ENCODE results near the gene MAB21L3. TPM values are rescaled to one million over a fixed set of nuclear protein-coding genes. Genes with fewer than 3 reads are reported as not detected.

Gene MAB21L3
- total and polyA plus RNA-seq, 2 donors (not counting 3 experiments of a cell fraction or from before 2014, with no cell fraction given), result not detected

GRCh38 chr1:116167625-116168276, 56.6 kb downstream of the MAB21L3 start:
- dilution Hi-C loops (cut with MboI; ENCODE audit: extremely low pct_ligation_motif_present, low sequenced_read_pairs) (no loop called here), intact Hi-C loops (cut with micrococcal nuclease) (loop anchor here (1.0 kb wide), 4 partner anchors 15 to 332 kb away; no protein-coding TSS in a partner anchor)
- ChIA-PET POLR2A (no interaction called here), CTCF (interaction anchor here (1.0 to 3.4 kb wide), 5 partner anchors 8 to 331 kb away, joined by 3 to 20 read pairs (median 9); no protein-coding TSS in a partner anchor)
- Histone ChIP-seq H4K20me1 (replicated peaks; ENCODE audit: control insufficient read depth, extremely low read depth, insufficient read depth, low read length) (no peaks in the 10 kb centered on the region), H3K4me3 (replicated peaks in 1 of 3; ENCODE audit: insufficient read depth in 1 of 3, low read depth in 1 of 3, low read length in 3 of 3) (peak overlapping the region in 2 of 3 experiments; percentile 7 to 49), H3K27ac (ENCODE audit: insufficient read depth, low read depth, low read length) (no peak overlapping the region), H3K9me3 (replicated peaks; ENCODE audit: control insufficient read depth, insufficient read depth, low read length) (no peaks in the 10 kb centered on the region), H3K9me1 (replicated peaks; ENCODE audit: control insufficient read depth, extremely low read depth, insufficient read depth, low read length) (no peaks in the 10 kb centered on the region), H3K79me2 (ENCODE audit: control insufficient read depth, insufficient read depth, low read length) (no peaks in the 10 kb centered on the region), H3K36me3 (ENCODE audit: control insufficient read depth in 2 of 2, extremely low read depth in 1 of 2, insufficient read depth in 2 of 2, low read length in 2 of 2) (no peaks in the 10 kb centered on the region), H3K9ac (replicated peaks; ENCODE audit: extremely low read depth, insufficient read depth, low read length) (no peak overlapping the region), H3K27me3 (ENCODE audit: control insufficient read depth in 2 of 2, insufficient read depth in 2 of 2, low read length in 2 of 2) (peaks cover 0 to 13% of the 10 kb centered on the region in 2 experiments), H2AFZ (ENCODE audit: low read depth, low read length) (peak overlapping the region; percentile 81), H3K4me2 (ENCODE audit: insufficient read depth, low read length) (peak overlapping the region; percentile 61), H3K4me1 (ENCODE audit: control insufficient read depth, extremely low read depth, insufficient read depth, low read length) (no peaks in the 10 kb centered on the region)
- DNase-seq (ENCODE audit: low read depth, low spot score) (peak; percentile 13), FAIRE-seq (peak; percentile 26)
- TF ChIP-seq GATA2 (IDR thresholded peaks at IDR 0.05; ENCODE audit: insufficient read depth, insufficient read length, low read depth, low read length) (no peak), FOS (IDR thresholded peaks at IDR 0.05; ENCODE audit: borderline replicate concordance, insufficient read depth, low read length) (no peak), POLR2AphosphoS5 (IDR thresholded peaks at IDR 0.05; ENCODE audit: insufficient read depth, low read depth, low read length) (no peak), POLR2A (IDR thresholded peaks at IDR 0.05; ENCODE audit: low read depth, low read length) (no peak)
- BruUV-seq (replicated peaks), result no TSS peak

- no peak for FAIRE-seq
- dilution Hi-C loops (cut with MboI; ENCODE audit: extremely low pct_ligation_motif_present, low sequenced_read_pairs), result no loop called here
Observed at GRCh38 chr1:116168277-116169032, 57.3 kb downstream of the MAB21L3 start.

More at GRCh38 chr1:116168277-116169032, 57.3 kb downstream of the MAB21L3 start:
- Histone ChIP-seq H2AFZ (ENCODE audit: low read depth, low read length) (peak overlapping the region; percentile 81), H3K4me1 (ENCODE audit: control insufficient read depth, extremely low read depth, insufficient read depth, low read length) (no peaks in the 10 kb centered on the region), H3K4me2 (ENCODE audit: insufficient read depth, low read length) (peak overlapping the region; percentile 61), H3K79me2 (ENCODE audit: control insufficient read depth, insufficient read depth, low read length) (no peaks in the 10 kb centered on the region), H3K9me3 (replicated peaks; ENCODE audit: control insufficient read depth, insufficient read depth, low read length) (no peaks in the 10 kb centered on the region), H3K9ac (replicated peaks; ENCODE audit: extremely low read depth, insufficient read depth, low read length) (no peak overlapping the region), H3K4me3 (replicated peaks in 1 of 3; ENCODE audit: insufficient read depth in 1 of 3, low read depth in 1 of 3, low read length in 3 of 3) (peak overlapping the region in 2 of 3 experiments; percentile 13 to 49), H3K9me1 (replicated peaks; ENCODE audit: control insufficient read depth, extremely low read depth, insufficient read depth, low read length) (no peaks in the 10 kb centered on the region), H3K27me3 (ENCODE audit: control insufficient read depth in 2 of 2, insufficient read depth in 2 of 2, low read length in 2 of 2) (peaks cover 5 to 14% of the 10 kb centered on the region in 2 experiments), H3K27ac (ENCODE audit: insufficient read depth, low read depth, low read length) (no peak overlapping the region), H4K20me1 (replicated peaks; ENCODE audit: control insufficient read depth, extremely low read depth, insufficient read depth, low read length) (no peaks in the 10 kb centered on the region), H3K36me3 (ENCODE audit: control insufficient read depth in 2 of 2, extremely low read depth in 1 of 2, insufficient read depth in 2 of 2, low read length in 2 of 2) (no peaks in the 10 kb centered on the region)
- BruUV-seq (replicated peaks), result no TSS peak
- CTCF ChIA-PET, result interaction anchor here (0.8 to 2.7 kb wide), 10 partner anchors 9 to 331 kb away, joined by 3 to 20 read pairs (median 4); no protein-coding TSS in a partner anchor
- POLR2A ChIA-PET, result no interaction called here
- intact Hi-C loops (cut with micrococcal nuclease), result loop anchor here (1.0 kb wide), 4 partner anchors 16 to 331 kb away; no protein-coding TSS in a partner anchor
- no peak for TF ChIP-seq MAX (IDR thresholded peaks at IDR 0.05; ENCODE audit: insufficient read depth, insufficient read length)
- TF ChIP-seq POLR2AphosphoS5 (IDR thresholded peaks at IDR 0.05; ENCODE audit: insufficient read depth, low read depth, low read length), result peak; percentile 19
- TF ChIP-seq CTCF (IDR thresholded peaks at IDR 0.05; ENCODE audit: extremely low read depth in 1 of 2, insufficient read depth in 1 of 2, low read depth in 1 of 2, low read length in 2 of 2), result peak; percentile 94 to 95
- peak; percentile 53 for DNase-seq (ENCODE audit: low read depth, low spot score)

Data from endothelial cell of umbilical vein (primary cell).